ENCODE measurements around the gene STK10. TPM values are rescaled to one million over a fixed set of nuclear protein-coding genes. Genes with fewer than 3 reads are reported as not detected.

STK10 gene
- total RNA-seq, 2 experiments from 2014 or later = 301 to 316 TPM

- POLR2A ChIA-PET = interaction anchor here (0.8 to 19.2 kb wide), 15 partner anchors 10 to 180 kb away, joined by 3 to 905 read pairs (median 6); partner anchors contain the start of genes FBXW11 and UBTD2
- peaks cover 54% of the 10 kb centered on the region for H3K36me3 Mint-ChIP-seq (ENCODE audit: low read depth)
- no peaks in the 10 kb centered on the region for H3K9me3 Mint-ChIP-seq
- peaks cover 40% of the 10 kb centered on the region for H3K4me1 Mint-ChIP-seq
- H3K4me3 Mint-ChIP-seq = peak overlapping the region; percentile 96
- peaks cover 5% of the 10 kb centered on the region for H3K27me3 Mint-ChIP-seq
- CTCF ChIA-PET = interaction anchor here (1.0 to 10.1 kb wide), 13 partner anchors 12 to 179 kb away, joined by 3 to 254 read pairs (median 5); partner anchors contain the start of genes FBXW11 and UBTD2
- peak overlapping the region; percentile 91 for H3K27ac Mint-ChIP-seq
- no peak for DNase-seq
These were observed 1.8 kb downstream of the STK10 start for GRCh38 chr5:172186114-172186695.

- DNase-seq = no peak
- peaks cover 62% of the 10 kb centered on the region for H3K36me3 Mint-ChIP-seq (ENCODE audit: low read depth)
- H3K9me3 Mint-ChIP-seq = no peaks in the 10 kb centered on the region
- peaks cover 5% of the 10 kb centered on the region for H3K27me3 Mint-ChIP-seq
- CTCF ChIA-PET = interaction anchor here (1.4 to 10.1 kb wide), 5 partner anchors 10 to 108 kb away, joined by 3 to 254 read pairs (median 59); no protein-coding TSS in a partner anchor
- peak overlapping the region; percentile 91 for H3K27ac Mint-ChIP-seq
- POLR2A ChIA-PET = interaction anchor here (1.1 to 19.2 kb wide), 6 partner anchors 9 to 179 kb away, joined by 6 to 905 read pairs (median 8); partner anchors contain the start of gene FBXW11
- H3K4me1 Mint-ChIP-seq = peaks cover 52% of the 10 kb centered on the region
- peak overlapping the region; percentile 96 for H3K4me3 Mint-ChIP-seq
These were observed 2.9 kb downstream of the STK10 start for GRCh38 chr5:172185096-172185461.

GRCh38 chr5:172183881-172184280 lies 4.1 kb downstream of the STK10 start:
- CTCF ChIA-PET = interaction anchor here (1.1 to 10.1 kb wide), 5 partner anchors 9 to 110 kb away, joined by 3 to 254 read pairs (median 5); no protein-coding TSS in a partner anchor
- H3K36me3 Mint-ChIP-seq (ENCODE audit: low read depth) = peaks cover 72% of the 10 kb centered on the region
- no peak for DNase-seq
- no peaks in the 10 kb centered on the region for H3K27me3 Mint-ChIP-seq
- POLR2A ChIA-PET = interaction anchor here (0.8 to 19.2 kb wide), 4 partner anchors 8 to 76 kb away, joined by 3 to 905 read pairs (median 306); no protein-coding TSS in a partner anchor
- H3K9me3 Mint-ChIP-seq = no peaks in the 10 kb centered on the region
- peak overlapping the region; percentile 91 for H3K27ac Mint-ChIP-seq
- H3K4me3 Mint-ChIP-seq = peak overlapping the region; percentile 96
- H3K4me1 Mint-ChIP-seq = peaks cover 59% of the 10 kb centered on the region

GRCh38 chr5:172182291-172182690 lies 5.7 kb downstream of the STK10 start:
- H3K4me3 Mint-ChIP-seq = no peak overlapping the region
- H3K36me3 Mint-ChIP-seq (ENCODE audit: low read depth) = peaks cover 85% of the 10 kb centered on the region
- no peak for DNase-seq
- H3K9me3 Mint-ChIP-seq = no peaks in the 10 kb centered on the region
- CTCF ChIA-PET = interaction anchor here (10.0 to 10.1 kb wide), 2 partner anchors 8 to 69 kb away, joined by 135 to 254 read pairs; no protein-coding TSS in a partner anchor
- peak overlapping the region; percentile 91 for H3K27ac Mint-ChIP-seq
- H3K27me3 Mint-ChIP-seq = no peaks in the 10 kb centered on the region
- POLR2A ChIA-PET = interaction anchor here (9.0 to 19.2 kb wide), 2 partner anchors 7 to 74 kb away, joined by 609 to 905 read pairs; no protein-coding TSS in a partner anchor
- H3K4me1 Mint-ChIP-seq = peaks cover 73% of the 10 kb centered on the region

GRCh38 chr5:172180936-172181335 lies 7.1 kb downstream of the STK10 start:
- ChIA-PET POLR2A (interaction anchor here (1.2 to 19.2 kb wide), 5 partner anchors 29 to 176 kb away, joined by 3 to 905 read pairs (median 3); partner anchors contain the start of gene FBXW11), CTCF (interaction anchor here (1.2 to 13.1 kb wide), 3 partner anchors 6 to 66 kb away, joined by 3 to 254 read pairs (median 5); partner anchors contain the start of gene STK10)
- no peaks in the 10 kb centered on the region for H3K9me3 Mint-ChIP-seq
- peaks cover 85% of the 10 kb centered on the region for H3K36me3 Mint-ChIP-seq (ENCODE audit: low read depth)
- H3K4me3 Mint-ChIP-seq = peak overlapping the region; percentile 70
- peak overlapping the region; percentile 96 for H3K27ac Mint-ChIP-seq
- DNase-seq = peak; percentile 49
- H3K27me3 Mint-ChIP-seq = no peaks in the 10 kb centered on the region
- peaks cover 87% of the 10 kb centered on the region for H3K4me1 Mint-ChIP-seq

DNA sequence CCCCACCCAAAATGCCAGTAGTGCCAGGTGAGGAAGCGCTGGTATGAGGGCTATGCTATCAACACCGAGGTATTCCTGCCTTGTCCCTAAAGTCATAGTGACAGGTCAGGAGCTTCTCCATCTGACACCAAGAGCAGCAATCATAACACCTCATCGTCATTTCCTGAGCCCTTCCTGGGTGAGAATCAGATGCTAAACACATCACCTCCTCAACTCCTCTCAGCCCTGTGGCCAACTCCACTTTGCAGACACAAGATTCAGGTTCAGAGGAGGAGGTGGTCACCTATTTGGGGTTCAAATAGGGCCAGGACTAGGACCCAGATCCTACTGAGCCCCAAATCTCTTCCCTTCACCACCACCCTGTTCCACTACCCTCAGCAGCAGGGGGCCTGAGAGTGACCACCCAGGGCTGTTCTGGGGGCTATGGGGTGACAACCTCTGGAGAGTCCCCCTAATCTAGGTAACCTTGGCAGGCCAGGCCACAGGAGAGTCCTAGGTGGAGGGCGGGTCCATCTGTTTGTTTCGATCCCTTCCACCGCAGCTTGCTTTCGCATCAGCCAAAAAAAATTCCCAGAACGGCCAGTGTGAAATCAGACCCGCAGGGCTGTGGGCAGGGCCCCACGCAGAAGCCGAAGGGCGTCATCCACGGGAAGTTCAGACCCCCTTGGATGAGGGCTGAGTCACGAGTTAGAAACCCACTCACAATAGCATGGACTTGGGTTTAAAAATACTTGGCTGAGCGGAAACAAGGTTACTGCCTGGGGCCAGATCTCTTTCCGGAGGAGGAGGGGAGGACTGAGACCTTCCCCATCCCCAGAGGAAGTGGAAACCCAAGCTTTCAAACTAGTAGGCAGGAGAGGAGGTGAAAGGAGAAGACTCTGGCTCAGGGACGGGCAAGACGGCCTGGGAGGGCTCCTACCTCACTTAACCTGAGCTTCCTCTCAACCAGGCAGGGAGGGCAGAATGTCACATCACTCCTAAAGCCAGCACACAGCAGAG lies 8.7 kb downstream of the STK10 start:
- Mint-ChIP-seq H3K9me3 (no peaks in the 10 kb centered on the region), H3K27me3 (no peaks in the 10 kb centered on the region), H3K36me3 (ENCODE audit: low read depth) (peaks cover 85% of the 10 kb centered on the region), H3K4me3 (peak overlapping the region; percentile 70), H3K4me1 (peaks cover 96% of the 10 kb centered on the region), H3K27ac (peak overlapping the region; percentile 96)
- POLR2A ChIA-PET = interaction anchor here (0.7 to 19.2 kb wide), 16 partner anchors 7 to 805 kb away, joined by 3 to 905 read pairs (median 4); partner anchors contain the start of genes ATP6V0E1, FBXW11, STK10 and UBTD2
- CTCF ChIA-PET = interaction anchor here (0.8 to 13.1 kb wide), 8 partner anchors 7 to 268 kb away, joined by 3 to 254 read pairs (median 4); partner anchors contain the start of gene STK10
- DNase-seq = peak; percentile 69

DNA sequence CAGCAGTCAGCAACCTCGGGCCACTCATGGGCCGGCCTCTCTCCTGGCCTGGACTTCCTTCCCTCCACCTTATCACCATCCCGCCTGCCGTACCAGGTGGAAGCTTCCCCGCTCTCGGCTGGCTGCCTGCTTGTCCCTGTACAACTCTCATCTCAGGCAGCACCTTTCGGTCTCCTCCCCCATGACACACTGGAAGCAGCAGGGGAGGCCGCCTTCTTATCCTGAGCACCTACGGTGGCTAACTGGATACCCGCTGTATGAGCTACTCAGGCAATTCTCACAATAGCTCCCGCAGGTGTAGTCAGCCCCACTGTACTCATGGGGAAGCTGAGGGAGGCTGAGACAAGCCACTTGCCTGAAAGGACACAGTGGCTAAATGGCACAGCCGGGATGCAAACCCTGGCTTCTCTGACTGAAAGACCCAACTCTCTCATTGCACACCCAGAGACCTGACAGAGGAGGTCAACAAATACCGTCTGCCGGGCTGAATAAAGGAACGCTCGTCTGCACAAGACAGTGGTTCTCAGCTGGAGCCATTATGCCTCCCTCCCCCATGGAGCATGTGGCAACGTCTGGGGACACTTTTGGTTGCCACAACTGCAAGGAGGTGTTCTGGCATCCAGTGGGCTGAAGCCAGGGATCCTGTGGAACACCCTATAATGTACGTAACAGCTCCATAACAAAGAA lies 9.6 kb downstream of the STK10 start:
- ChIA-PET CTCF (interaction anchor here (0.8 to 13.1 kb wide), 5 partner anchors 8 to 267 kb away, joined by 3 to 254 read pairs (median 4); partner anchors contain the start of gene STK10), POLR2A (interaction anchor here (0.6 to 19.2 kb wide), 12 partner anchors 8 to 805 kb away, joined by 3 to 905 read pairs (median 4); partner anchors contain the start of genes ATP6V0E1, FBXW11, STK10 and UBTD2)
- Mint-ChIP-seq H3K36me3 (ENCODE audit: low read depth) (peaks cover 85% of the 10 kb centered on the region), H3K9me3 (no peaks in the 10 kb centered on the region), H3K27ac (peak overlapping the region; percentile 96), H3K4me1 (peaks cover 96% of the 10 kb centered on the region), H3K27me3 (no peaks in the 10 kb centered on the region), H3K4me3 (peak overlapping the region; percentile 70)
- peak; percentile 51 for DNase-seq

GRCh38 chr5:172177176-172177575 lies 10.8 kb downstream of the STK10 start:
- no peaks in the 10 kb centered on the region for H3K27me3 Mint-ChIP-seq
- POLR2A ChIA-PET = interaction anchor here (4.3 to 19.2 kb wide), 4 partner anchors 9 to 107 kb away, joined by 32 to 905 read pairs (median 346); partner anchors contain the start of genes STK10 and UBTD2
- CTCF ChIA-PET = interaction anchor here (0.6 to 13.1 kb wide), 3 partner anchors 9 to 66 kb away, joined by 3 to 254 read pairs (median 38); partner anchors contain the start of gene STK10
- peak overlapping the region; percentile 70 for H3K4me3 Mint-ChIP-seq
- H3K36me3 Mint-ChIP-seq (ENCODE audit: low read depth) = peaks cover 81% of the 10 kb centered on the region
- peaks cover 93% of the 10 kb centered on the region for H3K4me1 Mint-ChIP-seq
- H3K9me3 Mint-ChIP-seq = no peaks in the 10 kb centered on the region
- no peak for DNase-seq
- H3K27ac Mint-ChIP-seq = peak overlapping the region; percentile 96

DNA sequence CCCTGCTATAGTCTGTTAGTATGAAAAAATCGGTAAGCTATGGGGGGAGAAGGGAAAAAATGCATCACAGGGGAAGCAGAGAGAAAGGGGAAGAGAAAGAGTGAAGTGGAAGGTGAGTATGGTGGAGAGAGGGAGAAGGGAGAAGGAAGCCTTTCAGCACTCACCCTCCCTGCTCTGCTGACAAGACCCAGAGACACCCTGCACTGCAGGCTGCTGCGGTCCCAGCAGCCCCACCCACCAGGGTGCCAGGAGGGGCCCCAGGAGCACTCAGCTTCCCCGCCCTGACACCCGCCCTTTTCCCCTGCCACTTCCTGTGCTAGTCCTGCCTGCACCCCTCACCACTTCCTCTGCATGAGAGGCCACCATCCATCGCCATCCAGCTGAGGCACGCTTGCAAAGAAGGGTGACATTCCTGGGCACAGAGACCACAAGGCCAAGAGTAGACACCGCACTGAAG lies 12.7 kb downstream of the STK10 start:
- Mint-ChIP-seq H3K9me3 (no peaks in the 10 kb centered on the region), H3K27me3 (no peaks in the 10 kb centered on the region), H3K36me3 (ENCODE audit: low read depth) (peaks cover 87% of the 10 kb centered on the region), H3K4me1 (peaks cover 96% of the 10 kb centered on the region), H3K27ac (peak overlapping the region; percentile 96), H3K4me3 (peak overlapping the region; percentile 87)
- peak; percentile 96 for DNase-seq
- POLR2A ChIA-PET = interaction anchor here (0.7 to 19.2 kb wide), 27 partner anchors 11 to 787 kb away, joined by 3 to 905 read pairs (median 6); partner anchors contain the start of genes FBXW11, NPM1, STK10 and UBTD2
- CTCF ChIA-PET = interaction anchor here (0.6 to 13.1 kb wide), 13 partner anchors 10 to 168 kb away, joined by 3 to 254 read pairs (median 8); partner anchors contain the start of genes FBXW11, STK10 and UBTD2

- DNase-seq = peak; percentile 90
- H3K4me3 Mint-ChIP-seq = peak overlapping the region; percentile 87
- H3K9me3 Mint-ChIP-seq = no peaks in the 10 kb centered on the region
- peaks cover 96% of the 10 kb centered on the region for H3K4me1 Mint-ChIP-seq
- CTCF ChIA-PET = interaction anchor here (0.8 to 13.1 kb wide), 14 partner anchors 8 to 262 kb away, joined by 3 to 254 read pairs (median 6); partner anchors contain the start of genes FBXW11, STK10 and UBTD2
- peaks cover 91% of the 10 kb centered on the region for H3K36me3 Mint-ChIP-seq (ENCODE audit: low read depth)
- peak overlapping the region; percentile 96 for H3K27ac Mint-ChIP-seq
- no peaks in the 10 kb centered on the region for H3K27me3 Mint-ChIP-seq
- POLR2A ChIA-PET = interaction anchor here (0.8 to 19.2 kb wide), 23 partner anchors 10 to 785 kb away, joined by 3 to 905 read pairs (median 8); partner anchors contain the start of genes FBXW11, NPM1, STK10 and UBTD2
These were observed 14.4 kb downstream of the STK10 start for GRCh38 chr5:172173564-172174153.

Measured in activated CD4-positive, alpha-beta memory T cell treated with anti-CD3 and anti-CD28 coated beads, Interleukin-2, amount 10 ng/mL, durations not matched to agents 7 days and 5 days (primary cell).